Measurements from ENCODE around the gene C10orf90.
A peak's percentile ranks its signal among the peaks of the same experiment; 100 is the strongest.

DNA sequence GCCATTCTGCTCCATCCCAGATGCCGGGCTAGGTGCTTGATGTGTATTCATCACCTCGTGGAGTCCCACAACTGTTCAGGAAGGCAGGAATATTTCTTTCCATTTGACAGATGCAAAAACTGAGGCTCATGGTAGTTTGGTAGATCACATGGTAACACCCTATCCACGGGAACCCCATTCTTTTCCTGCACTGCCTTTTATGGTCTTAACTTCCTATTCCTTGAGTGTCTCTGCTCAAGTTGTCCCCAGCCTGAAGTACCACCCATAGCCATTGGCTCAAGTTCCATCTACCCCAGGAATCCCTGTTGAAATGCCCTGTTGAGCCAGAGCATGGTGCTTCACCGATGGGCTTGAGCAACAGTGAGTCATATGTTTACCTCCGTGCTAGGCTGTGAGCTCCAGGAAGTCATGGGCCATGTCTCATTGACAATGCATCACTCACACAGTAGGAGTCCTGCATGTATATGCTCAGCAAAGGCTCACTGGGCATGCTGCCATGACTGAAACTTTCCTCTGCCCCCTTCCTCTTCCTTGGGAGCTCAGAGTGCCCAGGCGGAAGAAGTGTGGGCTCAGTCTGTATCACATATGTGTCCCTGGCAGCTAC is 210.5 kb downstream of the C10orf90 start:
- TF ChIP-seq, protein P1, sequence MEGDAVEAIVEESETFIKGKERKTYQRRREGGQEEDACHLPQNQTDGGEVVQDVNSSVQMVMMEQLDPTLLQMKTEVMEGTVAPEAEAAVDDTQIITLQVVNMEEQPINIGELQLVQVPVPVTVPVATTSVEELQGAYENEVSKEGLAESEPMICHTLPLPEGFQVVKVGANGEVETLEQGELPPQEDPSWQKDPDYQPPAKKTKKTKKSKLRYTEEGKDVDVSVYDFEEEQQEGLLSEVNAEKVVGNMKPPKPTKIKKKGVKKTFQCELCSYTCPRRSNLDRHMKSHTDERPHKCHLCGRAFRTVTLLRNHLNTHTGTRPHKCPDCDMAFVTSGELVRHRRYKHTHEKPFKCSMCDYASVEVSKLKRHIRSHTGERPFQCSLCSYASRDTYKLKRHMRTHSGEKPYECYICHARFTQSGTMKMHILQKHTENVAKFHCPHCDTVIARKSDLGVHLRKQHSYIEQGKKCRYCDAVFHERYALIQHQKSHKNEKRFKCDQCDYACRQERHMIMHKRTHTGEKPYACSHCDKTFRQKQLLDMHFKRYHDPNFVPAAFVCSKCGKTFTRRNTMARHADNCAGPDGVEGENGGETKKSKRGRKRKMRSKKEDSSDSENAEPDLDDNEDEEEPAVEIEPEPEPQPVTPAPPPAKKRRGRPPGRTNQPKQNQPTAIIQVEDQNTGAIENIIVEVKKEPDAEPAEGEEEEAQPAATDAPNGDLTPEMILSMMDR (IDR thresholded peaks at IDR 0.05) = no peak
- peak in 1 of 2 donors; percentile 18 for TF ChIP-seq POLR2AphosphoS5 (IDR thresholded peaks at IDR 0.05)
- no peak for TF ChIP-seq POLR2A (IDR thresholded peaks at IDR 0.05)
